ENCODE results near the gene SBF1. TPM values are rescaled to one million over a fixed set of nuclear protein-coding genes. Genes with fewer than 3 reads are reported as not detected.

Gene SBF1
- total RNA-seq, 3 donors from 2014 or later (not counting 1 experiment from before 2014, with no cell fraction given), result 235 to 284 (median 242) TPM

DNA sequence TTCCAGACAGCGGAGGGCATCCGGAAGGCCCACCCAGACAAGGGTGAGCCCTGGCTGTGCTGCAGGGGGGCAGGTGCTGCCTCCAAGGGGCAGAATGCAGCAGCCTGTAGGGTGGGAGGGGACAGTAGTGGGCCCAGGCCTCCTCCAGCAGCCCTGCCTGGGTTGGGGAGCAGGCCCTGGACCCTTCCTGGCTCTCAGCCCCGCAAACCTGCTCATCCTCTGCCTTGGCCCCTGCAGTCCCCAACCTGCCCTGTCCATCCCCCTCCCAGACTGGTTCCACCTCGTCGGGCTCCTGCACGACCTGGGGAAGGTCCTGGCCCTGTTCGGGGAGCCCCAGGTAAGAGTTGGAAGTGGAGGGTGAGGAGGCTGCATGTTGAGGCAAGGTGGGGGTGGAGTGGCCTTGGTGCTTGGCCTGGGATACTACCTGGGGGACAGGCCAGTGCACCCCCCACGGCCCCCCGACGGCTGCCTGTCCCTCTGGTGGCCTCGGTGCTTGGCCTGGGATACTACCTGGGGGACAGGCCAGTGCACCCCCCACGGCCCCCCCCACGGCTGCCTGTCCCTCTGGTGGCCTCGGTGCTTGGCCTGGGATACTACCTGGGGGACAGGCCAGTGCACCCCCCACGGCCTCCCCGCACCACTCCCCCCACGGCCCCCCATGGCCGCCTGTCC is 13.3 kb upstream of the SBF1 start:
- H3K27ac Mint-ChIP-seq, result no peak overlapping the region
- no peaks in the 10 kb centered on the region for H3K36me3 ChIP-seq (ENCODE audit: control insufficient read depth, insufficient read depth, low read length)
- intact Hi-C loops (cut with micrococcal nuclease), result no loop called here
- no peaks in the 10 kb centered on the region for H3K36me3 Mint-ChIP-seq
- no peaks in the 10 kb centered on the region for H3K9me3 Mint-ChIP-seq
- 86% methylated on average over 17 of the region's 18 CpGs for WGBS (ENCODE audit: insufficient coverage)
- H3K4me1 ChIP-seq (ENCODE audit: control insufficient read depth, insufficient read depth, low read length), result peaks cover 9% of the 10 kb centered on the region
- no peak for ATAC-seq
- no peak overlapping the region for H3K27ac ChIP-seq (ENCODE audit: low read length)
- peaks cover 8 to 9% of the 10 kb centered on the region in 2 donors for H3K27me3 Mint-ChIP-seq (ENCODE audit: low read depth in 2 of 2)
- H3K4me3 ChIP-seq (ENCODE audit: low read length), result no peak overlapping the region
- TF ChIP-seq CTCF (IDR thresholded peaks at IDR 0.05), result no peak
- no peak overlapping the region for H3K4me3 Mint-ChIP-seq
- peaks cover 4% of the 10 kb centered on the region for H3K27me3 ChIP-seq (ENCODE audit: control insufficient read depth, insufficient read depth, low read length)
- H3K4me1 Mint-ChIP-seq, result peaks cover 0 to 5% of the 10 kb centered on the region in 2 donors
- no peaks in the 10 kb centered on the region for H3K9me3 ChIP-seq (ENCODE audit: control insufficient read depth, insufficient read depth, low read length)
- DNase-seq, result no peak

DNA sequence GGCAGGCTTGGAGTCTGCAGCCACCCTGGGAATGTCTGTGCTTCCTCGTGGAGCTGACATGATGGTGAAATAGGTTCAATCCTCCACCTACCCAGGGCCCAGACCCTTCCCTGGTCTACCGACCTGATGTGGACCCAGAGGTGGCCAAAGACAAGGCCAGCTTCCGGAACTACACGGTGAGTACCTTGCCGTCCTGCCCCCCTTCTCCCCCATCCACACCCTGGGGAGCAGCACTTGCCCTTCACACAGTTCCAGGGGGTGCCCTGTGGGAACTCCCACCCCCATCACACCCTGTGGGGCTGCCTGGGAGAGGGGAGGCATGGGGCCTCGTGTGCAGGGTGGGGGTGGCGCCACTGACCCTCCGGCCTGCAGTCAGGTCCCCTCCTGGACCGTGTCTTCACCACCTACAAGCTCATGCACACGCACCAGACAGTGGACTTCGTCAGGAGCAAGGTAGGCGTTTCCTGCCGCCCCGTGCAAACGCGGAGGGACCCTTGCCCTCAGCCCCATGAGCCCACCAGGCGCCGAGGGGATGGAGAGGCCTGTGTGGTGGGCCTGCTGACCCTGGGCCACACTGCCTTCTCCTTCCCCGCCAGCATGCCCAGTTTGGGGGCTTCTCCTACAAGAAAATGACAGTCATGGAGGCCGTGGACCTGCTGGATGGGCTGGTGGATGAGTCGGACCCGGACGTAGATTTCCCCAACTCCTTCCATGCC is 12.6 kb upstream of the SBF1 start:
- ATAC-seq (no peak), DNase-seq (no peak)
- Mint-ChIP-seq H3K9me3 (no peaks in the 10 kb centered on the region), H3K4me1 (peaks cover 0 to 5% of the 10 kb centered on the region in 2 donors), H3K27ac (no peak overlapping the region), H3K27me3 (ENCODE audit: low read depth in 2 of 2) (peaks cover 8 to 9% of the 10 kb centered on the region in 2 donors), H3K36me3 (no peaks in the 10 kb centered on the region), H3K4me3 (no peak overlapping the region)
- no peak overlapping the region for H3K27ac ChIP-seq (ENCODE audit: low read length)
- H3K4me1 ChIP-seq (ENCODE audit: control insufficient read depth, insufficient read depth, low read length), result peaks cover 11% of the 10 kb centered on the region
- no peak overlapping the region for H3K4me3 ChIP-seq (ENCODE audit: low read length)
- intact Hi-C loops (cut with micrococcal nuclease), result no loop called here
- WGBS (ENCODE audit: insufficient coverage), result 90% methylated on average over 23 of the region's 23 CpGs
- peaks cover 8% of the 10 kb centered on the region for H3K27me3 ChIP-seq (ENCODE audit: control insufficient read depth, insufficient read depth, low read length)
- no peaks in the 10 kb centered on the region for H3K36me3 ChIP-seq (ENCODE audit: control insufficient read depth, insufficient read depth, low read length)
- no peaks in the 10 kb centered on the region for H3K9me3 ChIP-seq (ENCODE audit: control insufficient read depth, insufficient read depth, low read length)
- no peak for TF ChIP-seq CTCF (IDR thresholded peaks at IDR 0.05)

GRCh38 chr22:50486561-50487289 is 11.9 kb upstream of the SBF1 start, which contains the start of gene MIOX:
Gene MIOX, plus strand, starts transcription at chr22:50486859. Its CDS starts 39 bp downstream, at chr22:50486898.
- no peak for ATAC-seq
- intact Hi-C loops (cut with micrococcal nuclease), result no loop called here
- Histone ChIP-seq H3K27ac (ENCODE audit: low read length) (no peak within 1 kb of the TSS), H3K36me3 (ENCODE audit: control insufficient read depth, insufficient read depth, low read length) (no peaks in the 10 kb centered on the region), H3K27me3 (ENCODE audit: control insufficient read depth, insufficient read depth, low read length) (peaks cover 14% of the 10 kb centered on the region), H3K9me3 (ENCODE audit: control insufficient read depth, insufficient read depth, low read length) (no peaks in the 10 kb centered on the region), H3K4me3 (ENCODE audit: low read length) (no peak within 1 kb of the TSS), H3K4me1 (ENCODE audit: control insufficient read depth, insufficient read depth, low read length) (peaks cover 18% of the 10 kb centered on the region)
- 79% methylated on average over 23 of the region's 23 CpGs for WGBS (ENCODE audit: insufficient coverage)
- no peaks in the 10 kb centered on the region for H3K36me3 Mint-ChIP-seq
- H3K4me3 Mint-ChIP-seq, result no peak within 1 kb of the TSS
- peaks cover 8 to 9% of the 10 kb centered on the region in 2 donors for H3K27me3 Mint-ChIP-seq (ENCODE audit: low read depth in 2 of 2)
- no peak within 1 kb of the TSS for H3K27ac Mint-ChIP-seq
- no peak for DNase-seq
- TF ChIP-seq CTCF (IDR thresholded peaks at IDR 0.05), result no peak
- H3K4me1 Mint-ChIP-seq, result peaks cover 0 to 5% of the 10 kb centered on the region in 2 donors
- H3K9me3 Mint-ChIP-seq, result no peaks in the 10 kb centered on the region
